ENCODE results near the gene NELL1.

DNA sequence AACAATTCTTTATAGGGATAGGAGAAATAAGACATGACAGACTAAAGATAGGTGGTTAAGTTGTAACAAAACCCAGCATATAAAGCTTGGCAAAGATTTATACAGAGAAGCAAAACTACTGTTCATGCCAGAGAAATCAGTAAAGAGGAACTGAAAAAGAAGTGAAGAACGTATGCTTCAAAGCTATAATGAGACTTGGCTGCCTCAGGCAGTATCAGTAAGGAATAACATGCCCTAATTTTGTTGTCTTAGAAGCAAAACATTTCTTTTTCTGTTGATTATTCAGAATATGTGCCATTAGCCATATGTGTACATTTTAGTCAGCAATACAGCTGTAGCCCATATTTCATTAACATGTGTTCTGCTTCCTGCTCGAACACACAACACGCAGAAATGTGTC is 403.2 kb downstream of the NELL1 start:
- no peak for TF ChIP-seq HDAC2 (IDR thresholded peaks at IDR 0.05)
- TF ChIP-seq, protein P1, sequence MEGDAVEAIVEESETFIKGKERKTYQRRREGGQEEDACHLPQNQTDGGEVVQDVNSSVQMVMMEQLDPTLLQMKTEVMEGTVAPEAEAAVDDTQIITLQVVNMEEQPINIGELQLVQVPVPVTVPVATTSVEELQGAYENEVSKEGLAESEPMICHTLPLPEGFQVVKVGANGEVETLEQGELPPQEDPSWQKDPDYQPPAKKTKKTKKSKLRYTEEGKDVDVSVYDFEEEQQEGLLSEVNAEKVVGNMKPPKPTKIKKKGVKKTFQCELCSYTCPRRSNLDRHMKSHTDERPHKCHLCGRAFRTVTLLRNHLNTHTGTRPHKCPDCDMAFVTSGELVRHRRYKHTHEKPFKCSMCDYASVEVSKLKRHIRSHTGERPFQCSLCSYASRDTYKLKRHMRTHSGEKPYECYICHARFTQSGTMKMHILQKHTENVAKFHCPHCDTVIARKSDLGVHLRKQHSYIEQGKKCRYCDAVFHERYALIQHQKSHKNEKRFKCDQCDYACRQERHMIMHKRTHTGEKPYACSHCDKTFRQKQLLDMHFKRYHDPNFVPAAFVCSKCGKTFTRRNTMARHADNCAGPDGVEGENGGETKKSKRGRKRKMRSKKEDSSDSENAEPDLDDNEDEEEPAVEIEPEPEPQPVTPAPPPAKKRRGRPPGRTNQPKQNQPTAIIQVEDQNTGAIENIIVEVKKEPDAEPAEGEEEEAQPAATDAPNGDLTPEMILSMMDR (IDR thresholded peaks at IDR 0.05) = no peak
- no peak for TF ChIP-seq CBX8 (IDR thresholded peaks at IDR 0.05)
- no peak for TF ChIP-seq POLR2AphosphoS2 (conservative IDR thresholded peaks at IDR 0.05; ENCODE audit: low read length)
- no peak for TF ChIP-seq REST (IDR thresholded peaks at IDR 0.05)

Data from A549 (cell line).